HG03039 (cell line): ENCODE measurements around the gene PMF1.
"Not testable (repeated sequence)": the region's sequence is repeated elsewhere in the genome, so short reads cannot be mapped to it uniquely, and the experiment has no call there.

ENCODE experiments used
- ATAC-seq: cut with Tn5 transposase; IDR thresholded peaks from one replicate; pipeline ENCODE4 v1.9.1; 2021; ENCODE audit warnings: mild to moderate bottlenecking, moderate library complexity; ENCODE audit not compliant: unreplicated experiment

The PMF1 gene

DNA sequence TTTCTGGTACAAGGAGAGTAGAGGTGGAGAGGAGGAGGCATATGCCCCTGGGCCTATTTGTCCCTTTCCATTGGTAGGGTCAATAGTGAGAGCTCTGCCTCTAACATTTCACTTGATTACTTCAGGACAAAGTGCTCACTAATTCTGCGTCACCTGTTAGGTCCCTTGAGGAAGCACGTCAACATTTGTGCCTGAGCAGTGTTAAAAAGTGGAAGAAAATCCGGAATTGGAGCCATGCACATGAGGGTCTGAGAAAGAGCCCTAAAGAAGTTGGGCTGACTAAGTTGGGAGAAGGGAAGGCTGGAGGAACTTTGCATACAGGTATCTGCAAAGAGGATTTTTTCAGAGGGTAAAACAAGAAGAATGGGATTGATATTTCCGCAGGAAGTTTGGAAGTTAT, 17.0 kb upstream of the PMF1 start:
- no peak for ATAC-seq

DNA sequence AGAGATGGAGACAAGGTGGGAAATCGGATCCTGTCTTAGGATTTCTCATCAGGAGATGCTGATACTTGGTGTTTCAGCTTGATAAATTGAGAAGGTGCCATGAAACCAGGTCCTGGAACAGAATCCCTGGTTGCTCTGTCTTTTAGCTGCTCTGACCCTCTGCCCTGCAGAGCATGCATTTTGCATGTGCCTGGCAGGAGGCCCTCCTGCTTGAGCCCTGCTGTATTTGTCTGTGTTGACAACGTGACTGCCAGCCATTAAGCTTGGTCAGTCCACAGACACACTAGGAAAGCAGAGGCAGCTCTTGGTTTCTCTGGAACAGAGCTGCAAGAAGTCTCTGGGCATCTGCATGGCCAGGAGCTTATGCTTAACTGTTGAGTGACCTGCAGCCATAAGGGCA, 16.4 kb upstream of the PMF1 start:
- ATAC-seq, result no peak

DNA sequence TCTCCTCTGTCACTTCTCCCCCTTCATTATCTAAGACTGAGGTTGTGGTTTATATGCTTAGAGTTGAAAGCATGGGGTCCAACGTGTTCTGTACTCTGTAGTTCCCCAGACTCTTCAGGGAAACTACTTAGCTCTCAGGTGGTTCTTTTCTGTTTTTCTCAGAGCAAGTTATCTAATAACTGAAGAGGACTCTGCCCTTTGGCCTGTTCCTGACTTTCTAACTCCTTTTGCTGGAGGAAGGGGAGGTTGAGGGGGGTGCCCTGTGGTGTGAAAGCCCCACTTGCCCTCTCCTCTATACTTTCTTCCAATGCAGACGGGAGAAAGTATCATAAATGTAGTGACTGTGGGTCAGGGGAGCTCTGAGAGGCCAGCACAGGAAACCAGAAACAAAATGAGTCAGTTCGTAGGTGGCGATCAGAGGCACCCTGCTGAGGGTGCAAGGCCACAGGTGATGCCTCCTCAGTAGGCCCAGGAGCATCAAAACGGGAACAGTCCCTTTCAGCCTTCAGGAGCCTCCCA, 13.9 kb upstream of the PMF1 start:
- no peak for ATAC-seq

DNA sequence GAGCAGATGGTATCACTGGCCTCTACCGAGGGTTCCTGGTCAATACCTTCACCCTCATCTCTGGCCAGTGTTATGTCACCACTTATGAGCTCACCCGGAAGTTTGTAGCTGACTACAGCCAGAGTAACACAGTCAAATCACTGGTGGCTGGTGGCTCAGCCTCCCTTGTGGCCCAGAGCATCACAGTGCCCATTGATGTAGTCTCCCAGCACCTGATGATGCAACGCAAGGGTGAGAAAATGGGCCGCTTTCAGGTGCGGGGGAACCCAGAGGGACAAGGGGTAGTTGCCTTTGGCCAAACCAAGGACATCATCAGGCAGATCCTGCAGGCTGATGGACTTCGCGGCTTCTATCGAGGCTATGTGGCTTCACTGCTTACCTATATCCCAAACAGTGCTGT, 12.8 kb upstream of the PMF1 start:
- no peak for ATAC-seq

DNA sequence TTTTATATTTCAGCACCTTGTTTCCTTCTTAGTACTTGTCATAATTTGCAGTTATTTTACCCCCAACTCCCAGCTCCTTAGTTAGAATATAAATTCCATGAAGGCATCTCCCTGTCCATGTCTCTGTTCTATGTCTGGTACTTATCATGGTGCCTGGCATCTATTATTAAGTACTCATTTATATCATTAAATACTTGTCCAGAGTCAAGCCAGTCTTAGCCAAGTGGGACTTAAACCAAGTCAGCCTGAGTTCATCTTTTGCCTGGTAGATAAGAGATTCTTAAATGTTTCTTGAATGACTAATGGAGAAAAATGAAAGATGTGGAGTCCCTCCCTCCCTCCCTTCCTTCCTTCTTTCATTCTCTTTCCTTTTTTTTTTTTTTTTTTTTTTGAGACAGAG, 9.5 kb upstream of the PMF1 start:
- ATAC-seq, result no peak

DNA sequence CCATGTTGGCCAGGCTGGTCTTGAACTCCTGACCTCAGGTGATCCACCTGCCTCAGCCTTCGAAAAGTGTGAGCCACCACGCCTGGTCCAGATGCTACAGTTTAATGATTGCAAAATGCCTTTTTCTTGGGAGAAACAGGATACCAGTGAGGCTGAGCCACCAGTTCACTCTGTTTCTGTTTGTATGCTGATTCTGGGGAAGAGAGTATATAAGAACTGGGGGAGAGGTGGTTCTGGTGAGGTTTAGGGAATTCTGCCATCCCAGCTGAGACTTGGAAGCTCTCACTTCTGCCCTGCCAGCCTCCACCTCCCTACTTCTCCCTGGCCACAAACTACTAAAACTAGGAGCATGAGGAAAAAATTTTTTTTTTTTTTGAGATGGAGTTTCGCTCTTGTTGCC, 8.1 kb upstream of the PMF1 start:
- ATAC-seq, result no peak

DNA sequence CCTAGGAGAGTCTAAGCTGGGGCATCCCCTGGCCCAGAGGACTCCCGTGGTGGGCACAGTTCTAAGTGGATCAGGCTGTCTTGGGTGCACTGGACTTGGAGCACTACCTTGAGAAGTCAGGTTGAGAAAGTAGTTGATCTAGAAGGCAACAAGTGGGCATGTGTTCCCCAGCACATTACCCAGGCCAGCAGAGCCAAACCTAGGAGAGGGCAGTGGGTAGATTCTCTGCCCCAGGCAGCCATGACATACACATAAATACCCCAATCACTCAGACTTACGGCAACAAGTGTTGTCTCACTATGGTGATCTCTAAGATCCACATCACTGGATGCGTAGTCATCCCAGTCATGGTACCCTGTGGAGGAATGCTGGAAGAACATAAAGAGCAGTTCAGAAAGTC, 1.6 kb upstream of the PMF1 start:
- no peak for ATAC-seq

DNA sequence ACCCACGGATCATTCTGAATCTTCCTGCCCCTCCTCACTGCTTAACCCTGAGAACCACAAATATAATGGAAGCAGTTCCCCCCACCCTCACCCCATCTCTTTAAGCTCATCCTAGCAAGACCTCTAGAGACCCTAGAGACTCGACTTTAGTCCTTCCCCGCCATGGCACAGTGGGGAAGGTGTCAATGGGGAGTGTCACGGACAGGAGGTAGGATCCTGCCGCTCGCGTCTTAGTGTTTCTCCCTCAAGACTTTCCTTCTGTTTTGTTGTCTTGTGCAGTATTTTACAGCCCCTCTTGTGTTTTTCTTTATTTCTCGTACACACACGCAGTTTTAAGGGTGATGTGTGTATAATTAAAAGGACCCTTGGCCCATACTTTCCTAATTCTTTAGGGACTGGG, 677 bp upstream of the PMF1 start:
- no peak for ATAC-seq

DNA sequence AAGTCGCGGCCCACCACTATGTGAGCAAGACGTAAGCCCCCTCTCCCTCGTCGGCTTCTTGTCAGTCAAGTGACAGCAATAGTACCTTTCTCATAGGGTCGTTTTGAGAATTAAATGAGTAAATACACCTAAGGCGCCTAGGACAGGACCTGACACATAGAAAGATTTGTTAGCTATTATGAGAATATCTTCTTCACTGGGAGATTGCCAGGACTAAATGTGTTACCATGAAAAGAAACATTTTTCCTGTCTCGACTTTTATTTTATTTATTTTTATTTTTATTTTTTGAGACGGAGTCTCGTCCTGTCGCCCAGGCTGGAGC, 798 bp downstream of the PMF1 start:
- ATAC-seq, result no peak

DNA sequence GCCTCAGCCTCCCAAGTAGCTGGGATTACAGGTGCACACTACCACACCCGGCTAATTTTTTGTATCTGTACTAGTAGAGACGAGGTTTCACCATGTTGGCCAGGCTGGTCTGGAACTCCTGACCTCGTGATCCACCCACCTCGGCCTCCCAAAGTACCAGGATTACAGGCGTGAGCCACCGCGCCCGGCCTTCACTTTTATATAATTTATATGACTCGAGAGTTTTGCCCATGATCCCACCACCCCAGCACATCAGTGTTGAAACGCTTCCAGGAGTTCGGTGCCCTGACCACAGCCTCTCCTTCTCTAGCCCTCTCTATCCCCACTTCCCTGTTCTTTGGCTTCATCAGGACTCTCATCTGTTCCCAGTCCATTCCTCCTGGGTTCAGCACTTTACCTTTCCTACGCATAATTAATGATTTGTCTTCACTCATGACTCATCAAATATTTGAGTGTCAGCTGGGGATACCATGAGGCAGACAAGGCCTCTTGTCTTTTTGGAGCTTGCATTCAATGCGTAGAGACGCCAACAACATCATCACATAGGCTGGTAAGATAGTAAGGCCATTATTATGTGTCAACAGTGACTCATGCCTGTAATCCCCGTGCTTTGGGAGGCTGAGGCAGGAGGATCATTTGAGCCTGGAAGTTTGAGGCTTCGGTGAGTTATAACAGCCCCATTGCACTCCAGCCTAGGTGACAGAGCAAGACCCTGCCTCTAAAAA, 1.4 kb downstream of the PMF1 start:
- ATAC-seq, result no peak

DNA sequence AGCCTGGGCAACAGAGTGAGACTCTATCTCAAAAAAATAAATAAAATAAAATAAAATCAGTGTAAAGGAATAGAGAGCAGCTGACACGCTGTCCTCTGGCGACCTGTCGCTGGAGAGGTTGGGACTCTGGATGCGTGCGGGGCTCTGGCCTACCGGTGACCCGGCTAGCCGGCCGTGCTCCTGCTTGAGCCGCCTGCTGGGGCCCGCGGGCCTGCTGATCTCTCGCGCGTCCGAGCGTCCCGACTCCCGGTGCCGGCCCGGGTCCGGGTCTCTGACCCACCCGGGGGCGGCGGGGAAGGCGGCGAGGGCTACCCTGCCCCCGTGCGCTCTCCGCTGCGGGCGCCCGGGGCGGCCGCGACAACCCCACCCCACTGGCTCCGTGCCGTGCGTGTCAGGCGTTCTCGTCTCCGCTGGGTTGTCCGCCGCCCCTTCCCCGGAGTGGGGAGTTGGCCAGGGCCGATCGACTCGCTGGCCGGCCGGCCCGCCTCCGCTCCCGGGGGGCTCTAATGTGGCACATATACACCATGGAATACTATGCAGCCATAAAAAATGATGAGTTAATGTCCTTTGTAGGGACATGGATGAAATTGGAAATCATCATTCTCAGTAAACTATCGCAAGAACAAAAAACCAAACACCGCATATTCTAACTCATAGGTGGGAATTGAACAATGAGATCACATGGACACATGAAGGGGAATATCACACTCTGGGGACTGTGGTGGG, 3.7 kb downstream of the PMF1 start:
- not testable (repeated sequence) for ATAC-seq

DNA sequence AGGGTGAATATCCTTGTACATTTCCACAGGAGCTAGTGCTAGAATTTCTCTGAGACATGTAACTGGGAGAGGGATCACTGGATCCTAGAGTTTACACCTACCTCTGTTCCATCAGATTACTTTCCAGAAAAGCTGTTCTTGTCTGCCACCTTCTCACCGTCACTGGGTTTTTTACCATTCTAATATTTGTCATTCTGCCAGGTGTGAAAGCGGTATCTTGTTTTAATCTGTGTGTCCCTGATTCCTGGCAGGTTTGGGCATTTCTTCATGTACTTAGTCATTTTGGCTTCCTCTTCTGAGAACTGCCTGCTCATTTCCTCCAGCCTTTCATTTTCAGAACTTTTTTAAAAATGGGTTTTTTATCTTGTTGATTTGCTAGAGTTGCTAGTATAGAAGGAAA, 5.1 kb downstream of the PMF1 start:
- ATAC-seq, result no peak

DNA sequence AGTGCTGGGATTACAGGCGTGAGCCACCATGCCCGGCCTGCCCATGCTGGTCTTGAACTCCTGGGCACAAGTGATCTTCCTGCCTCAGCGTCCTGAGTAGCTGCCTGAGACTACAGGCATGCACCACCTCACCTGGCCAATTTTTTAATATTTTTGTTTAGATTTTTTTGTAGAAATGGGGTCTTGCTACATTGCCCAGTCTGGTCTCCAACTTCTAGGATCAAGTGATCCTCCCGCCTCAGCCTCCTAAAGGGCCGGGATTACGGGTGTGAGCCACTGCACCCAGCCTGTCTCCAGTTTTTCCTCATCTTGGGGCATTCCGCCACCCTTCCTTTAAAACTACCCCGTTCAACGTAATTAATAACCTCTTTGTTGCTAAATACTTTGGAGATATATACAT, 7.4 kb downstream of the PMF1 start:
- ATAC-seq, result no peak

DNA sequence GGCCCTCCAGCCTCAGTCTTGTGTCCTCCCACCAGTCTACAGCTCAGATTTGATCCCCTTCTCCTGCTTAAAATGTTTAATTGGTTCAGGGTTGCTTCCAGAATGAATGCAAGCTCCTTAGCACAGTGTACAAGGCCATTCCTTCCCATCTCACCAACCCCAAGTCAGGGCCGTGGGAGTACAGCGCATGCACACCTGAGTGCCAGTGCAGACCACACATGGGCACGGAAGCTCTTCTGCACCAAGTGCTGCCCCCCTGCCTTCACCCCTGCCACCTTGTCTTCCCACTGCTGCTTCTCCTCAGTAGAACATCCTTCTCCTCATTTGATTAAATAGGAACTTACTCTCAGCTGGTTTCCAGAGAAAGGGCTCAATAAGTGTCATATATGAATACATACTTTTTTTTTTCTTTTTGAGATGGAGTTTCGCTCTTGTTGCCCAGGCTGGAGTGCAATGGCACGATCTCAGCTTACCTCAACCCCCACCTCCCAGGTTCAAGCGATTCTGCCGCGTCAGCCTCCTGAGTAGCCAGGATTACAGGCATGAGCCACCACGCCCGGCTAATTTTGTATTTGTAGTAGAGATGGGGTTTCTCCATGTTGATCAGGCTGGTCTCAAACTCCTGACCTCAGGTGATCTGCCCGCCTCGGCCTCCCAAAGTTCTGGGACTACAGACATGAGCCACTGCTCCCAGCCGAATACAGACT, 9.3 kb downstream of the PMF1 start:
- no peak for ATAC-seq

DNA sequence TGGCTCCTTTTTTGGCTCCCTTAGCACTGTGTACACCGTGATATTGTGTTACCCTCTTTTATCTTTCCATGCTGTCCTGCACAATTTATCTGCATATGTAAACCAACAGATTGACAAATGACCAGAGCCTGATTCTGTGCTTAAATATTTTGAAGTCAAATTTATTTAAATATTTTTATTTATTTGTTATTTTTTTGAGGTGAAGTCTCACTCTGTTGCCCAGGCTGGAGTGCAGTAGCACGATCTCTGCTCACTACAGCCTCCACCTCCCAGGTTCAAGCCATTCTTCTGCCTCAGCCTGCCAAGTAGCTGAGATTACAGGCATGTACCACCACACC, 12.8 kb downstream of the PMF1 start:
- no peak for ATAC-seq

DNA sequence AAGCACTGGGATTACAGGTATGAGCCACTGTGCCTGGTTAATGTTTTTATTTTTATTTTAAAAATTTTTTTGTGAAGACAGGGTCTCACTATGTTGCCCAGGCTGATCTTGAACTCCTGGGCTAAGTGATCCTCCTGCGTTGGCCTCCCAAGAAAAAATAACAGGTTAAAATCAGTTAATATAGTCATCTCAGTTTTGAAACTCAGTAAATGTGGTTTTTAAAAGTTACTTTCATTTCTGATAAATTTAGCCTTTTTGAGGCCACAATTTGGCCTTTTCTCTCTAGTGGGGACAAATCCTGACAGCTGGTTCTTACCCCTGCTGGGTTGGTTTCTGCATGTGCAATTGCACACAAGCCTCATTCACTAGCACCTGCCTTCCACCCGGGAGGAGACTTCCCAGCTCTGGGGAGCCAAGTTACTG, 13.3 kb downstream of the PMF1 start:
- peak; percentile 63 for ATAC-seq

DNA sequence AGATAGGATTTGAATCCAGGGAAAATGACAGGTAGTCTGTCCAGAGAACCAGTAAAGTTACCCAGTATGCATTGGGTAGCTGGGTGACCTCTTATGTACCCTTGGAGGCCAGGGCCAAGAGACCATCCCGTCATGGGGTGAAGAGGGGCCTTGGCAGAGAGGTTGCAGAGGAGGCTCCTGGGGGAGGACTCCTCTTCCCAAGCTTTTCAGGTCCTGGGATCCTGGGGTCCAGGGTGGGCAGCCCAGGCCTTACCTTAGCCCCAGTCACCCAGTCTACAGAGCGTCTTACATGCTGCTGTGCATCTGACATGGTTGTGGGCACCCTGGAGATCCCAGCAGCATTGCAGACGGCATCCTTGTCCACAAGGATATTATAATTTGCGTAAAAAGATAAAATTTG, 14.0 kb downstream of the PMF1 start:
- peak; percentile 11 for ATAC-seq

DNA sequence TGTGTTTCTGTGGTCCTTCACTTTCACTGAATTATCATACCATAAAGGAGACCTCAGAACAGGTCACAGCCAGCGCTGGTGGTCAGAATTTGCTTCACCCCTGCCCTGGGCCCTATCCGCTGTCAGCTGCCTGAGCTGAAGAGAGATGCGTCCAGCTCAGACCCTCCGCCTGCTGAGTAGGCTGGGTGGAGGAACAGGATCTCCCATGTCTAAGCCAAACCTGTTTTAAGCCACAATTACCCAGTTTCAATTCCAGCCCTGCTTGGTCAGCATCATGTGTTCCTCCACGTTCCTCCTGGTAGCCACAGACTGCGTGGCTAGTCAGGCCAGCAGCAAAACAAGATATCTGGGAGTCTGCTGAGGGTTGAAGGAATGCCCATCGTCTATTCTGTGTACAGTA, 15.7 kb downstream of the PMF1 start:
- ATAC-seq, result no peak

DNA sequence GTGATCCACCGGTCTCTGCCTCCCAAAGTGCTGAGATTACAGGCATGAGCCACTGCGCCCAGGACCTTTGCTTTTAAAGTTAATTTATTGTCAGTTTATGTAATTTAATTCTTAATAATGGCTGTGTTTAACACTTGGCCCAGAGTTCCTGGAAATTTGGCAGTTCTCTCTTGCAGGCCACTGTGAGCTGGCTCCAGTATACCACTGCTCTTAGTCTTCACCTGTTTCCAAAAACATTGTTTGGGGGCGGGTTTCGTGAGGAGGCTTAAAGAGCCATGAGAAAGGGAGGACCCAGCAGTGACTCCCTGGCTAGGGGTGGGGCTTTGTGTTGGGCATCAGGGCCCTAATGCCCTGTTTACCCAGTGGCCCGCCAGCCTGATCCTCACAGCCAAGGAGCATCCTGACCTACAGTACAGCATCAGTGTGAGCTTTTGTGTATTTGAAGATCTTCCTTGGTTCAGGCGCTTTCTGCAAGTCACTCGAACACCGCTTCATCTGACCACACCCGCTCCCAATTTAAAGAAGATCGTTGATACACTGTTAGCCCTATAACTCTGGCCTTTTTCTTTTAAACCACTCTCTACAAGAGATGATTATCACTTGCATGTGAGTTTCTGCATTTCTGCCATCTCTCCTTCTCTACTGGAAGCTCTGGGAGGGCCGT, 17.1 kb downstream of the PMF1 start:
- no peak for ATAC-seq

DNA sequence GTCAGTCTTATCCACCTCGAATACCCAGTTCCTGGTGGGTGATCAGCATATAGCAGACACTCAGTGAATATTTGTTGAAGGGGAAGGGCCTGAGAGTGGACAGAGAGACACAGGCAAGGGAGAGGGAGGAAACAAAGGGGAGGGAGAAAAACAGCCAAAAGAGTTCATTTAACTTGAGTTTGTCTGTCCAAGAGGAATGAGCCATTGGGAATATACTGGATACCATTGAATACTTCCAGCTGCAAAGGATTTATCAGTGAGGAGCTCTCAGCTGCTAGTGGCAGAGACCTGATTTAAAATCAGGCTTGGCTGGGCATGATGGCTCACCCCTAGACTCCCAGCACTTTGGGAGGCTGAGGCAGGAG, 17.6 kb downstream of the PMF1 start:
- ATAC-seq, result no peak

DNA sequence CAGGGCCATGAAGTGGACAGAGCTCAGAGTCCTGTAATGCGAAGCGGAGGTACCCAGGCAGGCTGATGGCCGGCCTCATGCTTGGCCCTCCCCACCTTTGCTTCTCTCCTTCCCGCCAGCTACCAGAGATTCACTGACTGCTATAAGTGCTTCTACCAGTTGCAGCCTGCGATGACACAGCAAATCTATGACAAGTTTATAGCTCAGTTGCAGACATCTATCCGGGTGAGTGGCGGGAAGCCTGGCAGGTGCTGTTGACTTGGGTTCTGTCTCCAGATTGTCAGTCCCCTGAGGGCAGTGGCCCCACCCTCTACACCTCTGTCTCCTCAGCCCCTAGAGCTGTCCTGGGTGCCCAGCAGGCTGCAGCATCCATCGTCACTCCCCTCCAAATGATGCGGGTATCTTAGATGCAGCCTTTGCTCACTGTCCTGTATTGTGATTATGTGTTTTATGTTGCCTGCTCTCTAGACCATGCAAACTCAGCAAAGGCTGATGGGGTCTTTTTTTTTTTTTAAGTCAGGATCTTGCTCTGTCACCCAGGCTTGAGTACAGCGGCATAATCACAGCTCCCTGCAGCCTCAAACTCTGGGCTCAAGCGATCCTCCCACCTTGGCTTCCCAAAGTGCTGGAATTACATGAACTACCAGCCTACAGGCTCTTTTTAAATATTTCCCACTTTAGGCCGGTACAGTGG, 19.5 kb downstream of the PMF1 start:
- ATAC-seq, result no peak
